Left forelimb (tissue), 1 donor: Measurements from ENCODE around the gene CRADD.
"Not testable (repeated sequence)": the region's sequence is repeated elsewhere in the genome, so short reads cannot be mapped to it uniquely, and the experiment has no call there.

ENCODE experiments used
- DNase-seq: peaks from one replicate; pipeline ENCODE4 v3.0.0-alpha.2; 2018; ENCODE audit warnings: low spot score

The CRADD gene

GRCh38 chr12:93873561-93873960, 196.4 kb downstream of the CRADD start:
- DNase-seq: no peak

- DNase-seq: no peak
These were observed 198.0 kb downstream of the CRADD start for GRCh38 chr12:93875157-93875556.

- no peak for DNase-seq
These were observed 199.2 kb downstream of the CRADD start for GRCh38 chr12:93876360-93876759.

- DNase-seq: no peak
These were observed 200.3 kb downstream of the CRADD start for GRCh38 chr12:93877446-93877845.

- peak; percentile 34 for DNase-seq
These were observed 202.6 kb downstream of the CRADD start for GRCh38 chr12:93879476-93880421.

GRCh38 chr12:93880853-93881522, 203.8 kb downstream of the CRADD start:
- no peak for DNase-seq

- no peak for DNase-seq
These were observed 205.6 kb downstream of the CRADD start for GRCh38 chr12:93882763-93883162.

- DNase-seq: no peak
These were observed 206.4 kb downstream of the CRADD start for GRCh38 chr12:93883436-93884154.

- DNase-seq: no peak
These were observed 207.8 kb downstream of the CRADD start for GRCh38 chr12:93884794-93885460.

GRCh38 chr12:93885973-93886532, 208.9 kb downstream of the CRADD start:
- DNase-seq: not testable (repeated sequence)

GRCh38 chr12:93886533-93887511, 209.6 kb downstream of the CRADD start:
- DNase-seq: no peak

GRCh38 chr12:93888964-93889363, 211.8 kb downstream of the CRADD start:
- no peak for DNase-seq

- no peak for DNase-seq
These were observed 212.5 kb downstream of the CRADD start for GRCh38 chr12:93889516-93890212.

- DNase-seq: no peak
These were observed 215.5 kb downstream of the CRADD start for GRCh38 chr12:93892423-93893268.

- peak; percentile 90 for DNase-seq
These were observed 217.4 kb downstream of the CRADD start for GRCh38 chr12:93894391-93895088.

- no peak for DNase-seq
These were observed 217.9 kb downstream of the CRADD start for GRCh38 chr12:93895089-93895445.

- no peak for DNase-seq
These were observed 219.3 kb downstream of the CRADD start for GRCh38 chr12:93896427-93896826.

GRCh38 chr12:93896952-93897351, 219.8 kb downstream of the CRADD start:
- no peak for DNase-seq
